Effector CD8-positive, alpha-beta T cell (primary cell): ENCODE measurements around the gene SLC2A4.

Experiments
- DNase-seq: peaks from one replicate; lab custom pipeline; 2025; lab: John Stamatoyannopoulos, UW

Gene SLC2A4

DNA sequence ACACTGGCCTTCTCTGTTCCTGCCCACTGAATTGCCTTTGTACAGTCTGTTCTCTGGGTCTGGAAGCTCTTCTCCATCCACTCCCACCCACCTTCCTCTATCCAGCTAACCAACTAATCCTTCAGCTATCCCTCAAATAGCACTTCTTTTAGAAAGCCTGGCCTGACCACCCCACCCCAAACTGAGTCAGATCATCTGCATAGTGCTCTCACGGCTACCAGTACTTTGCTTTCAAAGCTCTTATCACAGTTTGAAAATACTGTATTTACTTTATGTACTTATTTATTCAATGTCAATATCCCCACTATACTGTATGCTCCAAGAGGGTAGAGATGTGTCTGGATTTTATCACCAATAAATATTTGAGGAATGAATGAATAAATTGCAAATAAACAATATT lies 14.7 kb upstream of the SLC2A4 start:
- DNase-seq = no peak

- no peak for DNase-seq
Observed at GRCh38 chr17:7279448-7279847, 2.1 kb upstream of the SLC2A4 start.

DNA sequence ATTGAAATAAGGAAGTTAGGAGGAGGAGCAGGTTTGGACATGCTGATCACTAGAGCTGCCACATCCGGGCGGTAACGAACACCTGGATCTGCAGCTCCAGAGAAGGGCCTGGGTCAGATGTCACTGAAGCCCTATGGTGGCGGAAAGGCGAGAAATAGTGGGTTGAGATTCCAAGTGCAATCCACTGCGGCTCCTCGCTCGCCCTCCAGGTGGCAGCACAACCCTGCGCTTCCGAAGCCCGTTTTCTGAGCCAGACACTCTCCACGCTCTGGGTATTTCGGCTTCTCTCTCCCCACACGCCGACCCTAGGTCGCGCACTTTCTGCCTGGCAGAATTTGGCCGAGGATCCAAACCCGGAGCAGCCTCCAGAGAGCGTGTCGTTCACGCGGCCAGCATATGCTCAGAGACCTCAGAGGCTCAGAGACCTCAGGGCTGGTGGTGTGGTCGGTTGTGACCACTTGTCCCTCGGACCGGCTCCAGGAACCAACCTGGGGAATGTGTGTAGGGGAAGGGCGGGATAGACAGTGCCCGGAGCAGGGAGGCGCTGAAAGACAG lies 922 bp upstream of the SLC2A4 start:
- DNase-seq = peak; percentile 75

DNA sequence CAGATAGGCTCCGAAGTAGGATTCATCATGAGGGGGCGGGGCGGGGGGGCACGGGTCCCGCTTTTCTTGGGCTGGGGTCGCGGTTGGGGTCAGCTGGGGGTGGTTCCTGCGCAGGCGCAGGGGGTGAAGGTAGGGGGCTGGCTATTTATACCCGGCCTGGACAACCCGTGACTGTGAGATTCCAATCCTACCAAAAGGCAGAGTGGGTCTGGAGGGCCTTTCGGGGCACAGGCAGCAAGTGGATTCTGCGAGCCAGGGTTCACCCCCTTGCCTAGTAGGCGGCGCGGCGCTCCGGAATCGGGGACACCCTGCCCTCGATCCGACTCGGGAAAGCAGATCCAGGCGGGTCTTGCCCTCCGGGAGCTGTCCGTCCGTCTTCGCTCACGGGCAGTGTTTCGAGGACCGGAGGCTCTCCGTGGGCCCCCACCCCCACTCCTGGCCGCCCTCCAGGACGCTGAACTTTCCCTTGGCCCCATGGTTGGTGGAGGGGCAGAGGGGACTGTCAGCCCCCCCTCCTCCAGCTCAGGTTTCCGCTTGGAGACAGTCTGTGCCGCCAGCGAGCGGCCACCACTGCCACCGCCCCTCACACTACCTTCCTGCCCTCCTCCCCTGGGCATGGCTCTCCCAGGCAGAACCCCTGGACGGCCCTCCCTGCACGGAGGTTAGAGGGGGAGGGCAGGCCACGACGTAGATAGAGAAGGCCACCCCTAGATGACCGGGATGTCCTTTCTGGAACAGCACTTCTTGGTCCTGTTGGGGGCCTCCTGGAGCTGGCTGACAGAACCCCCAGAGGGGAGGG lies 634 bp downstream of the SLC2A4 start:
- DNase-seq = no peak

DNA sequence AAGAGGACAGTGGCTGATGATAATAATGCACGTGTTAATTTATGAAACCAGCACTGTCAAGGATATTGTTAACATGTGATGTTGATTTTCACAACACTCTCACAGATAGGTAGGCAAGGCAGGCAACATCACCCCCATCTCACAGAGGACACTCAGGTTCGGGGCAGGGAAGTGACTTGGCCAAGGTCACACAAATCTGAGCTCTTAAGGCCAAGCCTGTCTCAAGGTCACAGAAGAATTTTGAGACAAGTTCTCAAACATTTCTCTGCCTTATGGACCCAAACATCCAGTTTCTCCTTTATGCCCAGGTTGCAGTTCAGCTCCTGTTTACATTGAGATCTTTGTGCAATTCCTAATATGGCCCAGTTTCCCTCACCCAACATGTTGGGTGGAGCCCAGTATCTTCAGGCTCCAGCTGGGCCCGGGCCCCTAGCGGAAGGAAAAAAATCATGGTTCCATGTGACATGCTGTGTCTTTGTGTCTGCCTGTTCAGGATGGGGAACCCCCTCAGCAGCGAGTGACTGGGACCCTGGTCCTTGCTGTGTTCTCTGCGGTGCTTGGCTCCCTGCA lies 1.3 kb downstream of the SLC2A4 start:
- DNase-seq = no peak

DNA sequence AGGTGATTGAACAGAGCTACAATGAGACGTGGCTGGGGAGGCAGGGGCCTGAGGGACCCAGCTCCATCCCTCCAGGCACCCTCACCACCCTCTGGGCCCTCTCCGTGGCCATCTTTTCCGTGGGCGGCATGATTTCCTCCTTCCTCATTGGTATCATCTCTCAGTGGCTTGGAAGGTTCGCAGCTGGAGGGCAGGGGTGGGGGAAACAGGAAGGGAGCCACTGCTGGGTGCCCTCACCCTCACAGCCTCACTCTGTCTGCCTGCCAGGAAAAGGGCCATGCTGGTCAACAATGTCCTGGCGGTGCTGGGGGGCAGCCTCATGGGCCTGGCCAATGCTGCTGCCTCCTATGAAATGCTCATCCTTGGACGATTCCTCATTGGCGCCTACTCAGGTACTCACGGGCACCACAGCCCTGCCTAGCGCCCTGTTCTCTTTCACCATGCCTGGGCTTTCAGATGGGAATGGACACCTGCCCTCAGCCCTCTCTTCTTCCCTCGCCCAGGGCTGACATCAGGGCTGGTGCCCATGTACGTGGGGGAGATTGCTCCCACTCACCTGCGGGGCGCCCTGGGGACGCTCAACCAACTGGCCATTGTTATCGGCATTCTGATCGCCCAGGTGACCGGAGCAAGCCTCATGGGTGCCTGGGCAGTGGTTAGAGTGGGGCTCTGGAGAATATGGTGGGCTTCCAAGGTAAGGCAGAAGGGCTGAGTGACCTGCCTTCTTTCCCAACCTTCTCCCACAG lies 2.1 kb downstream of the SLC2A4 start:
- no peak for DNase-seq

- no peak for DNase-seq
Observed at GRCh38 chr17:7284911-7285310, 3.4 kb downstream of the SLC2A4 start.

DNA sequence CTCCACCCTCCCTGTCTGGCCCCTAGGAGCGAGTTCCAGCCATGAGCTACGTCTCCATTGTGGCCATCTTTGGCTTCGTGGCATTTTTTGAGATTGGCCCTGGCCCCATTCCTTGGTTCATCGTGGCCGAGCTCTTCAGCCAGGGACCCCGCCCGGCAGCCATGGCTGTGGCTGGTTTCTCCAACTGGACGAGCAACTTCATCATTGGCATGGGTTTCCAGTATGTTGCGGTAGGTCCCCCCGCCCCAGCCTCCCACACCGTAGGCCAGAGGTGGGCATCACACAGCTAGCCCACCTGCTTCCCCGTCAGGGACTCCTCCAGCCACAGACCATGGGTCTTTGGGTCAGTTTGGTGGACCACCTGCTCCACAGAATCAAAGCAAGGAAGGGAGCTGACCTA lies 4.2 kb downstream of the SLC2A4 start:
- DNase-seq = no peak

- no peak for DNase-seq
Observed at GRCh38 chr17:7289256-7290032, 7.9 kb downstream of the SLC2A4 start.

DNA sequence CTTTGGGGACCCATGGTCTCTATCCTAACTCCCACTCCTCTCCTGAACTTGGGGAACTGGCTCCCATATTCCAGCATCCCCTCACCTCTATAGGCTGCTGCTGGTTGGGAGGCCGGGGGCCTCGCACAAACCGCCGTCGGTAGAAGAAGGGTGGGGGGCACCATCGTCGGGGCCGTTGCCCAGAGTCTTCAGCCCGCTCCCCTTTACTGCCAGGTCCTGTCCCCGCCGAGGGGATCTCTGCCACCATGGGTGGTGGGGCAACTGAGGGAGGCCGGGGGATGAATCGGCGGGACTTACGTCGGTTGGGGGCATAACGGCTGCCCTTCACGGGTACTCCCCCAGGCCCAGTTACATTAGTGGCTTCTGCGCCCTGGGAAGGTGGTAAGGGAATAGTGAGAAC lies 8.6 kb downstream of the SLC2A4 start:
- no peak for DNase-seq

- no peak for DNase-seq
Observed at GRCh38 chr17:7290685-7291084, 9.2 kb downstream of the SLC2A4 start.

DNA sequence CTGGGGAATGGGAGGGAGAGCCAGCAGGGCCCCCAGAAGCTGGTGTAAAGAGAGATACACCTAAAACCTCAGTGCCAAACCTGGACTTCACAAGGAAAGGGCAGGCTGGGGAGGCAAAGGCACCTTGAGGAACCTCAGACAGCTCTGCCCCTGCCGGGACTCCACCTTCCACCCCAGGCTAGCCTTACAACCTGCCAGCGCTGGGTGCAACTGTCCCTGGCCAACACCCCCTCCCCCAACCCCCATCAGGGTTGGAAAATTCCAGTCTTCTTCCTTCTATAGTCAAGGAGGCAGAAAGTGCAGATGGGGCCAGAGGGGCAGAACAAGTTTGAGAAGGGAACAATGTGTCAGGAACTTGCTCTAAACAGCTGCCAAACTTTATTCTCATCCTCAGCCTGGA lies 10.7 kb downstream of the SLC2A4 start:
- no peak for DNase-seq

- no peak for DNase-seq
Observed at GRCh38 chr17:7292729-7293128, 11.2 kb downstream of the SLC2A4 start.

- no peak for DNase-seq
Observed at GRCh38 chr17:7293159-7293558, 11.6 kb downstream of the SLC2A4 start.

DNA sequence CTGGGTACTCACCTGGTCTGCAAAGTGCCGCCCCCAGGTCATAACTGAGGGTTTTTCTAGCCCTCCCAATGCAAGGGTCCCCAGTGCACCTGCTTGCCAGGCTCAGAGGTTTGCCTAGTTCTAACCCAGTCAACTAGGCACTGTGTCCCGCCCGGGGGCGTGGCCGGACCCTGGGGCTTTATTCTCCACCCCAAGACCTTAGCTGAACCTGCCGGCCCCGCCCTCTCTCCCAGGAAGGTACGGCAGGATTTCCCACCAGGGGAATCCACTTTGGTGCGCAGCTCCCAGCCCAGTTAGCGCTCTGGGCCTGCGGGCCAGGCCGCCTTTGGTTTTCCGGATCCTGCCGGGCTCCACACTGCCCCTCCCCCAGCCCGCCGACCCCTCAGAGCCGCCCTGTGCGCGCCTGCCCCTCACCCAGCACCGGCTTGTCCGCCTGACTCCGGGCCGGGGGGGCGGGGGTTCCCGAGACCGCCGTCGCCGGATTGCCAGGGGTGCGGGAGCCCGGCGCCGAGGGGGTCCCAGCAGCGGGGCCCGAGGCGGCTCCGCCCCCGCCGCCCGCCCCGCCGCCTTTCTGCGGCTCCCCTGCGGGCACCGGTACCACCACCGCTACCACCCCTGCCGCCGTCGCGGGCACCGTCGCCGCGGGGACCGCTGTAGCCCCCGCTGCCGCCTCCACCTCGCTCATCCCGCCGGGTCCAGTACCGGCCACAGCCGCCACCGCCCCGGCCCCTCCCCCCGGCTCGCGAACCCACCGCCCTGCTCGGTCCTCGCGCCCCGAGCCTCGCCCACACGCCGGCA lies 12.5 kb downstream of the SLC2A4 start:
- peak; percentile 22 for DNase-seq

DNA sequence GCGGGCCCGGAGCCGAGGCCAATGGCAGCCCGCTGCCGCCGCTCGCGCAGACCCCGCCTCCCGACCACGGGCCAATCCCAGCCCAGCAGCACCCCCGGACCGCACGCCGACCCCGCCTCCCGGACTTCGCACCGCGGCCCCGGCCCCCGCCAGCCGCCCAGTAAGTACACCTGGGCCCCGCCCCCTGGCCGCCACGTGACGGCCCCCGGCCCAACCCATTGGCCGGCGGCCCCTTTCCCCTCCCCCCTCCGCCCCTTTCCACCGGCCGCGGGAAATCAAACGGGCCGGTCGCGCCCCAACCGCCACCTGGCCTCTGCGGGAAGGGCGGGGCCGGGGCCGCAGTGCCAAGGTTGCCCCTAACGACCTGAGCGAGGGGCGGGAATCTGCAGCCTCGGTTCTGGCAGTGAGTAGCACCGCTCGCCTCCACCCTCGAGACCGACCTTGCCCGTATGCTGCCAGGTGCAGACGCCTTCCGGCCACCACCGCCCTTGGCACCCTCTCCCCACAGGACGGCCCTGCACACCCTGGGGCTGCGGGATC lies 13.2 kb downstream of the SLC2A4 start, which contains the start of gene YBX2:
Gene YBX2 (minus strand): TSS at position 26 of the 540 bp plus-strand sequence. CDS start 139 bp downstream, outside the sequence.
- peak; percentile 52 for DNase-seq

- no peak for DNase-seq
Observed at GRCh38 chr17:7295230-7296180, 14.0 kb downstream of the SLC2A4 start.

- peak; percentile 38 for DNase-seq
Observed at GRCh38 chr17:7296189-7296861, 14.8 kb downstream of the SLC2A4 start.

DNA sequence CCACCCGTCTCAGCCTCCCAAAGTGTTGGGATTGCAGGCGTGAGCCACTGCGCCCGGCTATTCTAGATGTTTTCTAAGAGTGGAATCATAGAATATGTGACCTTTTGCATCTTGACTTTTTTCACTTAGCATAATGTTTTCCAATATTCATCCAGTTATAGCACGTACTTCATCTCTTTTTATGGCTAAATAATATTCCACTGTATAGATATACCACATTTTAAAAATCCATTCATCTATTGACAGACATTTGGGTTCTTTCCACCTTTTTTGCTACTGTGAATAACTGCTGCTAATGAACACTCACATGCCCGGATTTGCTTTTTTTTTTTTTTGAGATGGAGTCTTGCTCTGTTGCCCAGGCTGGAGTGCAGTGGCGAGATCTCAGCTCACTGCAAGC lies 22.7 kb downstream of the SLC2A4 start:
- no peak for DNase-seq
